SHP77 treated with DMSO at 0.1 percent for 48 hours (cell line): ENCODE data around the gene DUSP5.

Source experiments
- DNase-seq: peaks from one replicate; lab custom pipeline; 2025; lab: John Stamatoyannopoulos, UW

Gene DUSP5

GRCh38 chr10:110547139-110547761 is 49.5 kb downstream of the DUSP5 start:
- DNase-seq = peak; percentile 16

GRCh38 chr10:110548002-110548401 is 50.3 kb downstream of the DUSP5 start:
- no peak for DNase-seq

DNA sequence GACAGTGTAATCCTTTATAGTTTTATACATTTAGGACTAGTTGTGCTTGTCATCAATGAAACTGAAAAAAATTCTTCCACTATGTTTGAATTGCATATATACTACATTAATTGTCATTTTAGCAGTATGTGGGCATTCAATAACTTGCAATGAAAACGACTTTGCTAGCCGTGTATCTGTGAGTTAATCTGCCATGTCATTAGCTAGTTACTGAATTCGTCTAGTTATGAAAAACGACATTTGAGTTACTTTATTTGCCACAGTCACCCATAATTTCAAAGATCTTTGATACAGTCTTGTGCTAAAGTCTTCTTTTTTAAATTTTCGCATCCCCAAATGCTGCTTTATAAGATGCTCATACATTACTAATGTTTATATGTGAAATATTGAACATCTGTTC is 51.5 kb downstream of the DUSP5 start:
- DNase-seq = no peak

GRCh38 chr10:110553905-110554304 is 56.2 kb downstream of the DUSP5 start:
- DNase-seq = no peak

DNA sequence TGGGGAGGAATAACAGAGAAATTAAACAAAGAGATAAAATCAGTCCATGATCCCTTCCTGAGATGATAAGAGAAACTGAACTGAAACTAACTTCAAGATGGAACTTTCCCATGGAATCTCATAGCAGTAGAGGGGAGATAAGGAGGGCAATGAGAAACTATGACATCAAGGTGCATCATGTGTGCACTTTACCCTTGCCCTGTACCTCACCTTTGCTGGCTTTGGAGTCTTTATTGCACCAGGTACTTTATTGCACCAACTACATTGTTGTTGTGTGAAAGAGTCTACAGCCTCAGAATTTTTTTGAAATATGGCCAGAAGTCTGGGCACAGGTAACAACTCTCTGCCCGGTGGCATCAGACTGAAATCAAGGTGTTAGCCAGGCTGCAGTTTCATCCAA is 58.6 kb downstream of the DUSP5 start:
- no peak for DNase-seq

GRCh38 chr10:110556969-110557601 is 59.4 kb downstream of the DUSP5 start:
- no peak for DNase-seq

DNA sequence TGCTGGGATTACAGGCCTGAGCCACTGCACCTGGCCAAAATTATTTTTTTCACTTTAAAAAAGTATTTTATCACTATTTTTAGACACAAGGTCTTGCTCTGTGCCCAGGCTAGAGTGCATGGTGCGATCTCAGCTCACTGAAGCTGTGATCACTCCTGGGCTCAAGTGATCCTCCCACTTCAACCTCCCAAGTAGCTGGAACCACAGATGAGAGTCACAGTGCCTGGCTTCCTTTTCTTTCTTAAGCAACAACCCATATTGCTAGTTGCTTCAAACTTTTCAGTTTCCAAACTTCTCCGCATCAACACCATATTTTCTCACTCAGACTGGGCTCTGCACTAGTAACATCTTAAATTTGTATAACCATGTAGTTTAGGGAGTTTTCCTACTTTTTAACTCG is 60.3 kb downstream of the DUSP5 start:
- DNase-seq = no peak

DNA sequence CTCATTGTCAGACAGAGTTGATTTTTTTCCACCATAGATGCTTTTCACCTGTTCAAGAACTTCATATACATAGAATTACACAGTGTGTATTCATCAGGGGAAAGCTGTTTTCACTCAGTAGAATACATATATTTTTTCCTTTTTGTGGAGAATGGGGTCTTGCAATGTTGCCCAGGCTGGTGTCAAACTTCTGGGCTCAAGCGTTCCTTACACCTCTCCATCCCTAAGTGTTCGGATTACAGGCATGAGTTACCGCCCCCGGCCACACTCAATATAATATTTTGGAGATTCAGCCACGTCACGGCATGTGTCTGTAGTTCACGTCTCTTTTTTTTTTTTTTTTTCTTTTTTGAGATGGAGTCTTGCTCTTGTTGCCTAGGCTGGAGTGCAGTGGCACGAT is 62.3 kb downstream of the DUSP5 start:
- DNase-seq = no peak
